Iris pigment epithelial cell (primary cell): ENCODE results near the gene SETD7.
A peak's percentile ranks its signal among the peaks of the same experiment; 100 is the strongest.

Experiments
- DNase-seq: peaks from one replicate; pipeline ENCODE4 v3.0.0-alpha.2; 2011; ENCODE audit warnings: low read depth

SETD7 gene

DNA sequence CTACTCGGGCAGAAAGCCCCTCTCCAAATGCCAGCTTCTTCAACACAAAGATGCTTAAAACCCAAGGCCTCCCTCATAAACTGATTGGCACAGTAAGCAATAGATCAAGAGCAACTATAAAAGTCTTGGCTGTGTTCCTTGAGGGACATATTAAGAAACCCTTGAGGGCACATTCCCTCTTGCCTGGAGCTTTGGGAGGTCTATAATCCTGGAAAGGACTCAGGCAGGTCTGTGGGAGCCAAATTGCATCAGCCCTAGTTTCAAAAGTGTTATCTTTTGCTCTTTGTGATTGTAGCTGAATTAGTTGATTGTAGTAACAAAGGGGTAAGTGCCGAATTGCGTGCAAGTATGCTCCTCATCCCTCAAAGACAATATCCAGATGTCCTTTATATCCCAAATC, 18.6 kb upstream of the SETD7 start:
- DNase-seq: no peak

DNA sequence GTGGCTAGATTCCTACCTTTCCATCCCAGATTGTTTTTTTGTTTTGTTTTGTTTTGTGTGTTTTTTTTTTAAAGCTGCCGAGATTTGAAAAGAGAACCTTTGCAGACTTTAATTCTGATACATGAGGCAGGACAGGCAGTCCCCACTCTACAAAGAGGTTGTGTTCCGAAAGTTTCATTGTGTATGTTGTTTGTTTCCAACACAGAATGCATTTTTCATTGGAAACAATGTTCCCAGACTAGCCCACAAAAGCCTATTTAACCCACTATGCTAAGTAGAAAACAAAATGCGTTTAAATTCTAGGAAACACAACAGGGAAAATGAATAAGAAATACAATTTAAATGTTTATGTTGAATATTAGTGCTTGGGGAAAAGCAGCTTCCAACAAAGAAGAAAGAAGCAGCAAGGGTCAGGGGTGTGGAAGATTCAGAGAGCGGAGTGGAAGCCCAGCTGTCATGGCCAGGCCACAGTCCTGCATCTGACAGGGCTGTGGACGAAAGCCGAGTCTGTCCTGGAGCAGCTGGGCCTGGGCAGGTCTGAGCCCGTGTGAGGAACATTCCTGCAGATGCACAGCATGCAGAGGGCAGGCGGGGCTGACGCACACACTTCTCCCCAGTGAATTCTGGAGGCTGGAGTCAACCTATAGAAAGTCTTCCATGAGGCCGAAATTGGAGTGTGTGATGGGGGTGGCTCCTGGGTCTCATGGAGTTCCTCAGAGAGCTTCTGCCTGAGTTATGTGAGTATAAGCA, 12.4 kb upstream of the SETD7 start:
- DNase-seq: no peak

GRCh38 chr4:139567159-139567870, 11.3 kb upstream of the SETD7 start:
- DNase-seq: no peak

GRCh38 chr4:139564502-139564901, 8.5 kb upstream of the SETD7 start:
- DNase-seq: no peak

- no peak for DNase-seq
Observed at GRCh38 chr4:139563515-139563914, 7.5 kb upstream of the SETD7 start.

GRCh38 chr4:139562839-139563238, 6.8 kb upstream of the SETD7 start:
- no peak for DNase-seq

DNA sequence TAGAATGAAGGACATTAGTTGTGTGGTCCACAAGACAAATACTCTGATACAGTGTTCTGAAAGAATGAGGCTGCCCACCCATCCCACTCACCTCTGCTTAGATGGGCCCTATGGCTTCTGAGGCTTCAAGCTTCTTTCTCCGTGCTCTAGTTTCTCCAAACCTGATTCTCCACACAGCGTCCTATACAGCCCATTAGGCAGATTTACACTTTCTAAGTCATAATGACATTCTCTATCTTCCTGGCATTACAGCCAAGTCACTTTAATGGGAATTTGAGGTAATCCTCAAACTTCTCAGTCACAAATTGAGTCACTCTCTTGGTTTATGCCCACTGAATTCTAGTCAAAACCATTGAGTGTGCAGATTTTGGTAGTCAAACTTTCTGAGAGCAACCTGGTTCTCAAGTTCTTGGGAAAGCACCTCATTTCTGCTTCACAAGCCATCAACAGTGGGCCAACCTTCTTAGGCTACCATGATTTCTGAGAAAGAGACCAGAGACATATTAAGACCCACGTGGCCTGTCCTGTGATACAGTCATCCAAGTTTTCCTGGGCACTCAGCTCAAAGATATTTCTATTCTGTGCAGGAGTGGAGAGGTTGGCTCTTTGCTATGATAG, 6.2 kb upstream of the SETD7 start:
- no peak for DNase-seq

DNA sequence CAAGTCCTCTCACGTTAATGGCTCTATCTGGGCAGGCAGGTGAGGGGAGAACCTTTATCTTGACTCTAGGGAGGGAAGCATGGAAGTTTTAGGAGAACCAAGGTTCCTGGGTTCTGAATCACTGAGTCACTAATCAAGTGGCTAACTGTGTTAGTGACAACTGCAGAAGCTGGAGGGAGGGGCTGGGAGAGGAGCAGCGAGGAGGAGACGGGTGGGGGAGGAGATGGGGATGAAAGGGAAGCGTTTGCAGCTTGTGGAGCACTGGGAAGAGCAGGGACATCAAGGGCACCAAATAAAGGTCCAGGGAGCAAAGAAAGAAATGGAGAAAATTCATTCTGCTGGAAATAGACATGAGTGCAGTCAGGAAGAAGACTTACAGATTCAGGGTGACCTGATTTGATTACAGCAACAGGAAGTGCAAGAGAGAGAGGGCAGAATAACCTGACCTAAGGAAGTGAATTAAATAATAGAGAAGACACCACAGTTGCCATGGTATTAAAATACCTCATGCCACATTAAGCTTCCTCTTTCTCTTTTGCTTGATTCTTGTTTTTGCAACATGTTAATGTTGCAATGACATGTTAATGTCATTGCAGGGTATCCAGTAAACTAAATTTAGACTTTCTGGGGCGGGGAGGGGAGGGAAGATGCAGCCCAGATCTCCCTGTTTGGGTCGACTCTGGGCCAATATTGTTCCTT, 4.5 kb upstream of the SETD7 start:
- peak; percentile 38 for DNase-seq

DNA sequence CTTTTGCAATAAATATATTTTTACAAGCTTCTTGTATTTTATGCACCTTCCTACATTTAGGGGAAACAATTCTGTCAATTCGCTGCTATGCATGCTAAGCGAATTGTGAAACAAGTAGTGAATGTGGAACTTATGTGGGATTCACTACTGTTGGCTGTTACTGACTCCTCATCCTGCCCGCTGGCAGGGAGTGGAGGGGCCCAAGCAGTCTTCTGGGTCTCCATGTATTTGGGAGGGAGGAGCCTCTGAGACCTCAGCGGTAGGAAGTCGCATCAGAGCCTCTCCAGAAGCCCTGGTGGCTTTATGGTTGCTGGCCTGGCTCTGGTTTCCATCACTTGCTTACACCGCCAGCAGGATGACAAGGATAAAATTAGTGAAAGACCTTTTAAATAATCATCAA, 3.7 kb upstream of the SETD7 start:
- DNase-seq: no peak

DNA sequence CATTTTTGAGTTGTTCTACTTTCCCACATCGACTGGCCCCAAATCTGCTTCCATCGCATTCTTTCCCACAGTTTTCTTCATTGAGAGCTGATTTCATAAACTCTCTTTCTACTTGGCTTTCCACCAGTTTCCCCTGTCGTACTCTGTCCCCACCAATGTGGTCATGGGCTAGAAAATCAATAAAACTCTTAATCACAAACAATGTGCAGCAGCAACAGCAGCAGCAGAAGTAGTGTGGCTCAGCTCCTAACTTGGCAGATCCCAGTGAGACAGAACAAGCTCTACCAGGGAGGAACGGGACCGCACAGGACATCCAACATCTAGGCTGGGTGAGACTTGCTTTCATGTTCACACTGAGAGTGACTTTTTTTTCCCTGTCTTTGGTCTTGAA, 3.1 kb upstream of the SETD7 start:
- DNase-seq: no peak

GRCh38 chr4:139558235-139559088, 2.4 kb upstream of the SETD7 start:
- DNase-seq: no peak

DNA sequence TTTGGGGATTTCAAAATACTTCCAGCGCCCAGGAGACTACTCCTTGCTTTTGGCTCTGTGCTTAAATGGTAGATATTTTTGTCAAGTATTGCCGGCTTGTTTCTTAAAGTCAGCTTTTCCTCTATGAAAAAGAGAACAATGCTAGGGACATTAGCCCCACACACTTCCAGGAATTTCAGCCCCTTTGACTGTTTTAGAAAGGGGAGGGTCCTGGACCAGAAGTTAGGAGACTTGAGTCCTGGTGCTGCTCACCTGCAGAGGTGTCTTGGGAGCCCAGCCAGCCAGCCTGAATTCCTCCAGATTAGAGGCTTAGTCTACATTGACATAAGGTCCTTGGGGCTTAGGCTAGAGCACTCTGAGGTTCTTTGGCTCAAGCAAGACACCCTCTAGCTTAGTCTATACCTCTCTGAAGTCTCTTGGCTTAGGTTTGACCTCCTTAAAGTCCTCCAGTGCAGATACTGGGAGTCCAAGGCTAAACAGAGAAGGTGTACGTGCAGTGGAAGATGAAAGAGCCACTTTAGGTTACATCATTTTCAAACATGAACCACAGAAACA, 1.6 kb upstream of the SETD7 start:
- no peak for DNase-seq

GRCh38 chr4:139556724-139557555, 921 bp upstream of the SETD7 start:
- peak; percentile 27 for DNase-seq

DNA sequence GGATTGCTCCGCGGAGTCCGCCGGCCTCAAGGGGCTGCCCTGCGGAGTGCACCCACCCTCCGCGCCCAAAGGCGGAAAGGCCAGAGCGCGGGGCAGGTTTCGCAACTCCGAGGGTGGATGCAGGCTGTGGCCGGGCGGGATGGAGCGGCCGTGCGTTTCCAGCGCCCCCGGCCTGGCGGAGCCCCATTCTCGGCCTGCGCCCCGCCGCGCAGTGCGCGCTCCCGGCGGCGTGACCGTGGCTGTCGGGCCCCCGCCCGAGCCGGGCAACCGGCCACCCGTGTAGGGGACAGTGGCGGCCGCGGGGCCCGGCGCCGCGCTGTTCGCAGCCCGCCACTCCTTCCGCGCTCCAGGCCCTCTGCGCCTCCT, 331 bp downstream of the SETD7 start:
- DNase-seq: no peak

- peak; percentile 93 for DNase-seq
Observed at GRCh38 chr4:139554893-139555704, 920 bp downstream of the SETD7 start.

DNA sequence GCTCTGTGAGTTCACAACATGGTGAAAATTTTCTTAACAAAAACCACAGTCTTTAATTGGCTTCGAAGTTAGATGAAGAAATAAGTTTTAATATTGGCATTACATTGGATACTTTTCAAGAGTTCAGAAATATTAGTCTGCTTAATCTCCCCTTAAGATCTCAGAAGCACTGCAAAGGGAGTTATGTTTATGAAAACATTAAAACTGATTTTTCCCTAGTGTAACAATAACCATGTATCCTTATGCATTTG, 1.5 kb downstream of the SETD7 start:
- no peak for DNase-seq

GRCh38 chr4:139553751-139554641, 2.0 kb downstream of the SETD7 start:
- DNase-seq: no peak

GRCh38 chr4:139552517-139553307, 3.3 kb downstream of the SETD7 start:
- peak; percentile 48 for DNase-seq
